Astrocyte (in vitro differentiated cells and primary cell): Measurements from ENCODE around the gene TADA2A. TPM values are rescaled to one million over a fixed set of nuclear protein-coding genes. Genes with fewer than 3 reads are reported as not detected.
"Not testable (repeated sequence)": the region's sequence is repeated elsewhere in the genome, so short reads cannot be mapped to it uniquely, and the experiment has no call there.

Experiments
- DNase-seq: peaks from one replicate; pipeline ENCODE4 v3.0.0-alpha.2; 2010; ENCODE audit warnings: low read depth
- FAIRE-seq: peaks from 2 replicates; lab custom pipeline; 2011; peaks lifted over from hg19 to GRCh38; lab: Jason Lieb, UNC
- H2AFZ ChIP-seq: 2 replicates; pipeline ENCODE4 v1.6.0; 2012; ENCODE audit warnings: low read depth, low read length, inconsistent platforms
- H3K27ac ChIP-seq: 2 replicates; pipeline ENCODE4 v1.5.1; 2011; ENCODE audit warnings: low read depth, low read length, inconsistent platforms
- H3K27me3 ChIP-seq: 2 replicates; pipeline ENCODE4 v1.6.0; 2011; ENCODE audit warnings: low read length, inconsistent platforms; ENCODE audit not compliant: insufficient read depth
- H3K36me3 ChIP-seq: 2 replicates; pipeline ENCODE4 v1.5.1; 2011; ENCODE audit warnings: low read length, inconsistent platforms; ENCODE audit not compliant: insufficient read depth
- H3K4me1 ChIP-seq: 2 replicates; pipeline ENCODE4 v1.5.1; 2011; ENCODE audit warnings: low read length, inconsistent platforms; ENCODE audit not compliant: insufficient read depth
- H3K4me2 ChIP-seq: 2 replicates; pipeline ENCODE4 v1.6.0; 2012; ENCODE audit warnings: low read length, inconsistent platforms
- H3K4me3 ChIP-seq: 2 replicates; pipeline ENCODE4 v1.5.1; 2011; ENCODE audit warnings: low read depth, mild to moderate bottlenecking, low read length, inconsistent platforms; ENCODE audit not compliant: insufficient read depth
- H3K79me2 ChIP-seq: 2 replicates; pipeline ENCODE4 v1.6.0; 2012; ENCODE audit warnings: mild to moderate bottlenecking, low read length, inconsistent platforms; ENCODE audit not compliant: insufficient read depth
- H3K9ac ChIP-seq: 2 replicates; pipeline ENCODE4 v1.6.0; 2012; ENCODE audit warnings: mild to moderate bottlenecking, low read length, inconsistent platforms
- H3K9me3 ChIP-seq: 2 replicates; pipeline ENCODE4 v1.5.1; 2012; ENCODE audit warnings: low read depth, mild to moderate bottlenecking, low read length, inconsistent platforms; ENCODE audit not compliant: insufficient read depth
- H4K20me1 ChIP-seq: 2 replicates; pipeline ENCODE4 v1.6.0; 2012; ENCODE audit warnings: low read length, inconsistent platforms; ENCODE audit not compliant: insufficient read depth
- H3K27ac Mint-ChIP-seq: one replicate; pipeline ENCODE4 v1.8.0; 2021; ENCODE audit warnings: mild to moderate bottlenecking, mixed read lengths; ENCODE audit not compliant: unreplicated experiment
- H3K27me3 Mint-ChIP-seq: one replicate; pipeline ENCODE4 v1.8.0; 2021; ENCODE audit warnings: low read depth, mixed read lengths; ENCODE audit not compliant: unreplicated experiment
- H3K36me3 Mint-ChIP-seq: one replicate; pipeline ENCODE4 v1.8.0; 2021; ENCODE audit warnings: low read depth, mixed read lengths; ENCODE audit not compliant: unreplicated experiment
- H3K4me1 Mint-ChIP-seq: one replicate; pipeline ENCODE4 v1.8.0; 2021; ENCODE audit warnings: low read depth, mixed read lengths; ENCODE audit not compliant: unreplicated experiment
- H3K4me3 Mint-ChIP-seq: one replicate; pipeline ENCODE4 v1.8.0; 2021; ENCODE audit warnings: mild to moderate bottlenecking, moderate library complexity, mixed read lengths; ENCODE audit not compliant: unreplicated experiment
- H3K9me3 Mint-ChIP-seq: one replicate; pipeline ENCODE4 v1.8.0; 2021; ENCODE audit warnings: mild to moderate bottlenecking, mixed read lengths; ENCODE audit not compliant: unreplicated experiment
- CTCF ChIP-seq: IDR thresholded peaks from 2 replicates; pipeline ENCODE4 v1.5.1; 2011; ENCODE audit warnings: low read depth, mild to moderate bottlenecking, inconsistent platforms, low read length, moderate library complexity; ENCODE audit not compliant: insufficient read depth
- EZH2 ChIP-seq: IDR thresholded peaks from 2 replicates; pipeline ENCODE4 v1.6.1; 2012; ENCODE audit warnings: mild to moderate bottlenecking, low read length, inconsistent platforms; ENCODE audit not compliant: insufficient read depth
- total RNA-seq: library from RNA; stranded (reverse); gene quantifications from 2 replicates; pipeline ENCODE4 v1.2.1, GENCODE V29; 2021

The TADA2A gene
- total RNA-seq, 1 donor from 2014 or later = 14.0 TPM

GRCh38 chr17:37399265-37399803, 7.4 kb upstream of the TADA2A start:
- DNase-seq (peak; percentile 57), FAIRE-seq (no peak)
- H3K4me3 ChIP-seq = no peak overlapping the region
- H3K27me3 Mint-ChIP-seq = no peaks in the 10 kb centered on the region
- no peak overlapping the region for H3K27ac ChIP-seq
- H3K9me3 ChIP-seq = no peaks in the 10 kb centered on the region
- no peak overlapping the region for H3K4me2 ChIP-seq
- TF ChIP-seq EZH2 = no peak
- H3K4me1 ChIP-seq = no peaks in the 10 kb centered on the region
- no peaks in the 10 kb centered on the region for H3K4me1 Mint-ChIP-seq
- no peaks in the 10 kb centered on the region for H3K36me3 ChIP-seq
- no peak overlapping the region for H3K9ac ChIP-seq
- no peak overlapping the region for H3K27ac Mint-ChIP-seq
- no peak overlapping the region for H3K4me3 Mint-ChIP-seq
- no peaks in the 10 kb centered on the region for H3K9me3 Mint-ChIP-seq
- no peaks in the 10 kb centered on the region for H3K27me3 ChIP-seq
- peaks cover 13% of the 10 kb centered on the region for H3K79me2 ChIP-seq
- H2AFZ ChIP-seq = no peak overlapping the region
- no peaks in the 10 kb centered on the region for H3K36me3 Mint-ChIP-seq
- peaks cover 10% of the 10 kb centered on the region for H4K20me1 ChIP-seq

- H3K27me3 ChIP-seq = no peaks in the 10 kb centered on the region
- TF ChIP-seq EZH2 (no peak), CTCF (no peak)
- DNase-seq (no peak), FAIRE-seq (no peak)
- no peaks in the 10 kb centered on the region for H3K36me3 Mint-ChIP-seq
- H3K79me2 ChIP-seq = peaks cover 22% of the 10 kb centered on the region
- no peak overlapping the region for H3K9ac ChIP-seq
- no peaks in the 10 kb centered on the region for H3K9me3 Mint-ChIP-seq
- H4K20me1 ChIP-seq = peaks cover 10% of the 10 kb centered on the region
- peaks cover 4% of the 10 kb centered on the region for H3K4me1 Mint-ChIP-seq
- H3K4me3 Mint-ChIP-seq = no peak overlapping the region
- no peak overlapping the region for H3K27ac Mint-ChIP-seq
- H3K36me3 ChIP-seq = no peaks in the 10 kb centered on the region
- H3K4me1 ChIP-seq = peaks cover 3% of the 10 kb centered on the region
- H3K4me2 ChIP-seq = no peak overlapping the region
- no peak overlapping the region for H2AFZ ChIP-seq
- no peaks in the 10 kb centered on the region for H3K27me3 Mint-ChIP-seq
- no peak overlapping the region for H3K27ac ChIP-seq
- H3K9me3 ChIP-seq = no peaks in the 10 kb centered on the region
- no peak overlapping the region for H3K4me3 ChIP-seq
These were observed 6.2 kb upstream of the TADA2A start for GRCh38 chr17:37400505-37400904.

- peak overlapping the region; percentile 87 for H3K4me2 ChIP-seq
- not testable (repeated sequence) for H4K20me1 ChIP-seq, H3K27me3 Mint-ChIP-seq, H3K36me3 ChIP-seq, H3K4me1 Mint-ChIP-seq, H3K27me3 ChIP-seq, H3K9me3 ChIP-seq, H2AFZ ChIP-seq, H3K36me3 Mint-ChIP-seq, DNase-seq, H3K9me3 Mint-ChIP-seq, FAIRE-seq, H3K27ac ChIP-seq, H3K4me1 ChIP-seq
- H3K4me3 ChIP-seq = peak overlapping the region; percentile 90
- Mint-ChIP-seq H3K27ac (peak overlapping the region; percentile 92), H3K4me3 (peak overlapping the region; percentile 98)
- H3K9ac ChIP-seq = peak overlapping the region; percentile 87
- H3K79me2 ChIP-seq = peaks cover 57% of the 10 kb centered on the region
These were observed 1.2 kb upstream of the TADA2A start for GRCh38 chr17:37405522-37405921.
